Measurements from ENCODE around the gene PIP. TPM values are rescaled to one million over a fixed set of nuclear protein-coding genes. Genes with fewer than 3 reads are reported as not detected.

Gene PIP
- total and polyA plus RNA-seq, 2 donors (not counting 3 experiments of a cell fraction or from before 2014, with no cell fraction given): not detected

GRCh38 chr7:143188994-143189393, 57.1 kb downstream of the PIP start:
- no peaks in the 10 kb centered on the region for H3K4me1 ChIP-seq (ENCODE audit: control insufficient read depth, extremely low read depth, insufficient read depth, low read length)
- H3K79me2 ChIP-seq (ENCODE audit: control insufficient read depth, insufficient read depth, low read length): no peaks in the 10 kb centered on the region
- DNase-seq (ENCODE audit: low read depth, low spot score) (no peak), FAIRE-seq (no peak)
- peaks cover 0 to 2% of the 10 kb centered on the region in 2 experiments for H3K27me3 ChIP-seq (ENCODE audit: control insufficient read depth in 2 of 2, insufficient read depth in 2 of 2, low read length in 2 of 2)
- H3K36me3 ChIP-seq (ENCODE audit: control insufficient read depth in 2 of 2, extremely low read depth in 1 of 2, insufficient read depth in 2 of 2, low read length in 2 of 2): no peaks in the 10 kb centered on the region
- no peak overlapping the region for H3K4me3 ChIP-seq (replicated peaks in 1 of 3; ENCODE audit: insufficient read depth in 1 of 3, low read depth in 1 of 3, low read length in 3 of 3)
- H2AFZ ChIP-seq (ENCODE audit: low read depth, low read length): no peak overlapping the region
- no peaks in the 10 kb centered on the region for H3K9me1 ChIP-seq (replicated peaks; ENCODE audit: control insufficient read depth, extremely low read depth, insufficient read depth, low read length)
- BruUV-seq (replicated peaks): no TSS peak
- dilution Hi-C loops (cut with MboI; ENCODE audit: extremely low pct_ligation_motif_present, low sequenced_read_pairs): no loop called here
- no peaks in the 10 kb centered on the region for H3K9me3 ChIP-seq (replicated peaks; ENCODE audit: control insufficient read depth, insufficient read depth, low read length)
- no peak for TF ChIP-seq FOS (IDR thresholded peaks at IDR 0.05; ENCODE audit: borderline replicate concordance, insufficient read depth, low read length)
- H3K9ac ChIP-seq (replicated peaks; ENCODE audit: extremely low read depth, insufficient read depth, low read length): no peak overlapping the region
- intact Hi-C loops (cut with micrococcal nuclease): no loop called here
- CTCF ChIA-PET: interaction anchor here (3.4 kb wide), 1 partner anchor 26 kb away, joined by 22 read pairs; no protein-coding TSS in a partner anchor
- no peak overlapping the region for H3K4me2 ChIP-seq (ENCODE audit: insufficient read depth, low read length)
- POLR2A ChIA-PET: no interaction called here
- no peaks in the 10 kb centered on the region for H4K20me1 ChIP-seq (replicated peaks; ENCODE audit: control insufficient read depth, extremely low read depth, insufficient read depth, low read length)
- H3K27ac ChIP-seq (ENCODE audit: insufficient read depth, low read depth, low read length): no peak overlapping the region

Other genes starting within 250 kb of the PIP start
- gene TRPV6, start 246.3 kb upstream of the PIP start, total RNA-seq: not detected in 2 replicates
- not detected in 2 replicates for gene TRPV6, start 246.3 kb upstream of the PIP start, polyA plus RNA-seq
- not detected in 2 replicates for gene TRPV5, start 198.3 kb upstream of the PIP start, total RNA-seq
- gene TRPV5, start 198.3 kb upstream of the PIP start, polyA plus RNA-seq: not detected in 2 replicates
- not detected in 2 replicates for gene LLCFC1, start 192.6 kb upstream of the PIP start, total RNA-seq
- gene LLCFC1, start 192.6 kb upstream of the PIP start, polyA plus RNA-seq: not detected in 2 replicates
- gene KEL, start 169.7 kb upstream of the PIP start, total RNA-seq: 0.23 and 1.2 TPM in 2 replicates
- 0.13 and 0.30 TPM in 2 replicates for gene KEL, start 169.7 kb upstream of the PIP start, polyA plus RNA-seq
- gene OR9A2, start 104.9 kb upstream of the PIP start, total RNA-seq: not detected in 2 replicates
- gene OR9A2, start 104.9 kb upstream of the PIP start, polyA plus RNA-seq: not detected in 2 replicates
- gene OR6V1, start 79.7 kb upstream of the PIP start, total RNA-seq: not detected in 2 replicates
- gene OR6V1, start 79.7 kb upstream of the PIP start, polyA plus RNA-seq: not detected in 2 replicates
- gene TAS2R39, start 51.3 kb downstream of the PIP start, total RNA-seq: not detected in 2 replicates
- gene TAS2R39, start 51.3 kb downstream of the PIP start, polyA plus RNA-seq: not detected in 2 replicates
- gene TAS2R40, start 90.0 kb downstream of the PIP start, total RNA-seq: not detected in 2 replicates
- gene TAS2R40, start 90.0 kb downstream of the PIP start, polyA plus RNA-seq: not detected in 2 replicates
- 99.4 and 119 TPM in 2 replicates for gene GSTK1, start 131.4 kb downstream of the PIP start, total RNA-seq
- 126 and 132 TPM in 2 replicates for gene GSTK1, start 131.4 kb downstream of the PIP start, polyA plus RNA-seq
- not detected in 2 replicates for gene TMEM139, start 152.9 kb downstream of the PIP start, total RNA-seq
- gene TMEM139, start 152.9 kb downstream of the PIP start, polyA plus RNA-seq: 0.32 and 0.37 TPM in 2 replicates
- 57.9 and 61.7 TPM in 2 replicates for gene CASP2, start 156.3 kb downstream of the PIP start, total RNA-seq
- gene CASP2, start 156.3 kb downstream of the PIP start, polyA plus RNA-seq: 31.8 and 36.3 TPM in 2 replicates
- not detected in 2 replicates for gene CLCN1, start 184.0 kb downstream of the PIP start, total RNA-seq
- not detected in 2 replicates for gene CLCN1, start 184.0 kb downstream of the PIP start, polyA plus RNA-seq
- gene FAM131B, start 230.6 kb downstream of the PIP start, total RNA-seq: 1.4 and 1.6 TPM in 2 replicates
- gene FAM131B, start 230.6 kb downstream of the PIP start, polyA plus RNA-seq: 1.6 and 1.8 TPM in 2 replicates
- 533 and 545 TPM in 2 replicates for gene ZYX, start 249.3 kb downstream of the PIP start, total RNA-seq
- 196 TPM in 2 replicates for gene ZYX, start 249.3 kb downstream of the PIP start, polyA plus RNA-seq